WTC11 (cell line): ENCODE measurements around the gene SNAPC4. TPM values are rescaled to one million over a fixed set of nuclear protein-coding genes. Genes with fewer than 3 reads are reported as not detected.

ENCODE experiments used
- ATAC-seq: fragments of 200-7000 bp; cut with Tn5 transposase; 2 replicates; pipeline ENCODE4 v1.10.0; 2021; ENCODE audit warnings: mild to moderate bottlenecking, moderate library complexity
- CTCF ChIA-PET: fragments of 300-600 bp; sonication (Branson Sonifier 250); formaldehyde crosslinking; loops from one replicate; lab custom pipeline; 2021; ENCODE audit warnings: antibody characterized with exemption; lab: Charles Lee
- POLR2A ChIA-PET: fragments of 350-600 bp; sonication (Branson Sonifier 250); formaldehyde crosslinking; loops from one replicate; lab custom pipeline; 2021; ENCODE audit warnings: antibody characterized with exemption; lab: Charles Lee
- DNase-seq: peaks from one replicate; pipeline ENCODE4 v3.0.0; 2021; ENCODE audit warnings: low spot score
- H3K27ac Mint-ChIP-seq: 2 replicates; pipeline ENCODE4 v1.8.0; 2021; ENCODE audit warnings: mixed read lengths
- H3K27me3 Mint-ChIP-seq: 2 replicates; pipeline ENCODE4 v1.8.0; 2021; ENCODE audit warnings: low read depth, mild to moderate bottlenecking, moderate library complexity, mixed read lengths
- H3K36me3 Mint-ChIP-seq: 2 replicates; pipeline ENCODE4 v1.8.0; 2021; ENCODE audit warnings: mixed read lengths
- H3K4me1 Mint-ChIP-seq: 2 replicates; pipeline ENCODE4 v1.8.0; 2022; ENCODE audit warnings: mixed read lengths
- H3K4me3 Mint-ChIP-seq: 2 replicates; pipeline ENCODE4 v1.8.0; 2021; ENCODE audit warnings: mild to moderate bottlenecking, moderate library complexity, mixed read lengths
- H3K9me3 Mint-ChIP-seq: 2 replicates; pipeline ENCODE4 v1.8.0; 2021; ENCODE audit warnings: mixed read lengths
- AFF4 ChIP-seq: sonication (generic); formaldehyde crosslinking; IDR thresholded peaks from 2 replicates; pipeline ENCODE4 v1.8.1; 2023; ENCODE audit warnings: mild to moderate bottlenecking, missing genetic modification reagents, borderline replicate concordance
- ETV6 ChIP-seq: sonication (generic); formaldehyde crosslinking; IDR thresholded peaks from 2 replicates; pipeline ENCODE4 v1.8.1; 2022; ENCODE audit warnings: mild to moderate bottlenecking, missing genetic modification reagents
- FOXP4 ChIP-seq: sonication (generic); formaldehyde crosslinking; IDR thresholded peaks from 2 replicates; pipeline ENCODE4 v1.8.0; 2022; ENCODE audit warnings: mild to moderate bottlenecking, missing genetic modification reagents
- MXD4 ChIP-seq: fragments of 250-450 bp; sonication (Bioruptor Pico); IDR thresholded peaks from 2 replicates; pipeline ENCODE4 v1.8.0; 2021; ENCODE audit warnings: mild to moderate bottlenecking, moderate library complexity, borderline replicate concordance
- OVOL2 ChIP-seq: fragments of 250-450 bp; sonication (Bioruptor Pico); IDR thresholded peaks from 2 replicates; pipeline ENCODE4 v1.9.0; 2021; ENCODE audit warnings: mild to moderate bottlenecking, borderline replicate concordance
- RELA ChIP-seq: sonication (generic); formaldehyde crosslinking; IDR thresholded peaks from 2 replicates; pipeline ENCODE4 v1.8.1; 2022; ENCODE audit warnings: missing genetic modification reagents, mild to moderate bottlenecking, borderline replicate concordance
- SMAD3 ChIP-seq: sonication (generic); formaldehyde crosslinking; IDR thresholded peaks from 2 replicates; pipeline ENCODE4 v1.8.0; 2022; ENCODE audit warnings: missing genetic modification reagents, mild to moderate bottlenecking, borderline replicate concordance
- SMAD4 ChIP-seq: sonication (generic); formaldehyde crosslinking; IDR thresholded peaks from 2 replicates; pipeline ENCODE4 v1.8.0; 2022; ENCODE audit warnings: mild to moderate bottlenecking, missing genetic modification reagents
- SOX15 ChIP-seq: fragments of 250-450 bp; sonication (Bioruptor Pico); IDR thresholded peaks from 2 replicates; pipeline ENCODE4 v1.9.0; 2021; ENCODE audit warnings: mild to moderate bottlenecking
- TEAD1 ChIP-seq: sonication (generic); formaldehyde crosslinking; IDR thresholded peaks from 2 replicates; pipeline ENCODE4 v1.8.0; 2022; ENCODE audit warnings: mild to moderate bottlenecking, missing genetic modification reagents
- USF1 ChIP-seq: sonication (generic); formaldehyde crosslinking; IDR thresholded peaks from 2 replicates; pipeline ENCODE4 v1.8.0; 2022; ENCODE audit warnings: mild to moderate bottlenecking, missing genetic modification reagents
- ZMAT4 ChIP-seq: fragments of 250-450 bp; sonication (Bioruptor Pico); IDR thresholded peaks from 2 replicates; pipeline ENCODE4 v1.9.0; 2021; ENCODE audit warnings: mild to moderate bottlenecking
- ZNF138 ChIP-seq: sonication (generic); formaldehyde crosslinking; conservative IDR thresholded peaks from 2 replicates; pipeline ENCODE4 v1.8.1; 2022; ENCODE audit warnings: mild to moderate bottlenecking, moderate library complexity, missing genetic modification reagents
- ZNF219 ChIP-seq: sonication (generic); formaldehyde crosslinking; IDR thresholded peaks from 2 replicates; pipeline ENCODE4 v1.8.0; 2023; ENCODE audit warnings: missing genetic modification reagents, mild to moderate bottlenecking, borderline replicate concordance
- total RNA-seq: library from RNA; stranded (reverse); gene quantifications from 3 replicates; pipeline ENCODE4 v1.2.3, GENCODE V29; 2021
- TF ChIP-seq, protein P1 (sequence below): sonication (generic); formaldehyde crosslinking; IDR thresholded peaks from 2 replicates; pipeline ENCODE4 v1.8.1; 2023; ENCODE audit warnings: mild to moderate bottlenecking, missing genetic modification reagents, moderate library complexity
- TF ChIP-seq, protein P2 (sequence below): sonication (generic); formaldehyde crosslinking; IDR thresholded peaks from 2 replicates; pipeline ENCODE4 v1.8.1; 2022; ENCODE audit warnings: low read depth, mild to moderate bottlenecking, moderate library complexity, missing genetic modification reagents, borderline replicate concordance
- TF ChIP-seq, protein P3 (sequence below): sonication (generic); formaldehyde crosslinking; IDR thresholded peaks from 2 replicates; pipeline ENCODE4 v1.8.1; 2023; ENCODE audit warnings: mild to moderate bottlenecking, moderate library complexity, missing genetic modification reagents

Gene SNAPC4
- total RNA-seq, 1 experiment from 2014 or later = 22.8 TPM

GRCh38 chr9:136354592-136355085 lies 45.3 kb downstream of the SNAPC4 start (continued):
- no peak for TF ChIP-seq ZMAT4 (CRISPR knock-in tag)
- TF ChIP-seq SOX15 (CRISPR knock-in tag) = no peak
- TF ChIP-seq, all 79 proteins: peak for 0

DNA sequence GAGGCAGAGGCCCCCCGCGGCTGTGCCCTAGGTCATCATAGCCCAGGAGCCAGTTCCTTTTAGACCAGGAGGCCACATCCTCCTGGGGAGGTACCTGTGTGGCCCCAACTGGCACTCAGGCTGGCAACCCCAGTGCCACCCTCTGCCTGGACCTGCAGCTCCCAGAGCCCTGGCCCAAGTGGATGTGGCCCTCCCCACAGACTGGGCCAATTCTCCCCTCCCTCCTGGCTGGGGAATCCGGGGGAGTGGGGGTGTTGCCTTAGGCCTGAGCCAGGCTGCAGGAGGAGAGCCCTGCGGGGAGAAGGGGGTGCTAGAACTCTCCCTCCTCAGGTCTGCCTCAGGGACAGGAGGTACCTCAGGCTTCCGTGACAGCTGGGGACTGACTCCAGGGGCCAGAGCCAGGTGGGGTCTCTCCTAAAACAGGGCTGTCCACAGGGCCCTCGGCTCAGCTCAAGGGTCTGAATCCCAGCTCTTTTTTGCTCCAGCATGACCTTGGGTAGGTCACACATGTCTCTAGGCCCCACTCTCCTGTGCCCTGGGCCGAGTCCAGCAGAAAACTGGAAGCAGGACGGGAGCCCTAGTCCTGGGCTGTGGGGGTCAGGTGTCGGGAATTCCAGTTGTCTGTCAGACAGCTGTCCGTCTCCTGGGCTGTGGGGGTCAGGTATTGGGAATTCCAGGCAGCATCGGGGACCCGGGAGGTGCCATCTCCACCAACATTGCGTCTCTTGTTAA lies 46.0 kb downstream of the SNAPC4 start:
- DNase-seq = no peak
- ChIA-PET CTCF (interaction anchor here (0.9 to 1.9 kb wide), 3 partner anchors 8 to 14 kb away, joined by 3 to 7 read pairs (median 3); partner anchors contain the start of gene DNLZ), POLR2A (interaction anchor here (0.5 to 1.5 kb wide), 4 partner anchors 9 to 302 kb away, joined by 3 read pairs; no protein-coding TSS in a partner anchor)
- Mint-ChIP-seq H3K4me3 (no peak overlapping the region), H3K36me3 (no peaks in the 10 kb centered on the region), H3K27me3 (no peaks in the 10 kb centered on the region), H3K4me1 (no peaks in the 10 kb centered on the region), H3K27ac (no peak overlapping the region), H3K9me3 (no peaks in the 10 kb centered on the region)
- TF ChIP-seq MXD4 (CRISPR knock-in tag) = no peak
- TF ChIP-seq, protein P1, sequence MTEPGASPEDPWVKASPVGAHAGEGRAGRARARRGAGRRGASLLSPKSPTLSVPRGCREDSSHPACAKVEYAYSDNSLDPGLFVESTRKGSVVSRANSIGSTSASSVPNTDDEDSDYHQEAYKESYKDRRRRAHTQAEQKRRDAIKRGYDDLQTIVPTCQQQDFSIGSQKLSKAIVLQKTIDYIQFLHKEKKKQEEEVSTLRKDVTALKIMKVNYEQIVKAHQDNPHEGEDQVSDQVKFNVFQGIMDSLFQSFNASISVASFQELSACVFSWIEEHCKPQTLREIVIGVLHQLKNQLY = no peak
- TF ChIP-seq ZNF219 (CRISPR knock-in tag) = no peak
- TF ChIP-seq, protein P2, sequence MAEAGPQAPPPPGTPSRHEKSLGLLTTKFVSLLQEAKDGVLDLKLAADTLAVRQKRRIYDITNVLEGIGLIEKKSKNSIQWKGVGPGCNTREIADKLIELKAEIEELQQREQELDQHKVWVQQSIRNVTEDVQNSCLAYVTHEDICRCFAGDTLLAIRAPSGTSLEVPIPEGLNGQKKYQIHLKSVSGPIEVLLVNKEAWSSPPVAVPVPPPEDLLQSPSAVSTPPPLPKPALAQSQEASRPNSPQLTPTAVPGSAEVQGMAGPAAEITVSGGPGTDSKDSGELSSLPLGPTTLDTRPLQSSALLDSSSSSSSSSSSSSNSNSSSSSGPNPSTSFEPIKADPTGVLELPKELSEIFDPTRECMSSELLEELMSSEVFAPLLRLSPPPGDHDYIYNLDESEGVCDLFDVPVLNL (CRISPR knock-in tag) = no peak
- no peak for TF ChIP-seq OVOL2
- no peak for TF ChIP-seq SMAD4 (CRISPR knock-in tag)
- TF ChIP-seq ETV6 = no peak
- no peak for TF ChIP-seq ZNF138 (CRISPR knock-in tag)
- TF ChIP-seq TEAD1 (CRISPR knock-in tag) = no peak
- TF ChIP-seq RELA (CRISPR knock-in tag) = no peak
- TF ChIP-seq, protein P3, sequence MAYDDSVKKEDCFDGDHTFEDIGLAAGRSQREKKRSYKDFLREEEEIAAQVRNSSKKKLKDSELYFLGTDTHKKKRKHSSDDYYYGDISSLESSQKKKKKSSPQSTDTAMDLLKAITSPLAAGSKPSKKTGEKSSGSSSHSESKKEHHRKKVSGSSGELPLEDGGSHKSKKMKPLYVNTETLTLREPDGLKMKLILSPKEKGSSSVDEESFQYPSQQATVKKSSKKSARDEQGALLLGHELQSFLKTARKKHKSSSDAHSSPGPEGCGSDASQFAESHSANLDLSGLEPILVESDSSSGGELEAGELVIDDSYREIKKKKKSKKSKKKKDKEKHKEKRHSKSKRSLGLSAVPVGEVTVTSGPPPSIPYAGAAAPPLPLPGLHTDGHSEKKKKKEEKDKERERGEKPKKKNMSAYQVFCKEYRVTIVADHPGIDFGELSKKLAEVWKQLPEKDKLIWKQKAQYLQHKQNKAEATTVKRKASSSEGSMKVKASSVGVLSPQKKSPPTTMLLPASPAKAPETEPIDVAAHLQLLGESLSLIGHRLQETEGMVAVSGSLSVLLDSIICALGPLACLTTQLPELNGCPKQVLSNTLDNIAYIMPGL (CRISPR knock-in tag) = no peak
- TF ChIP-seq AFF4 (CRISPR knock-in tag) = no peak
- no peak for TF ChIP-seq SMAD3
- TF ChIP-seq USF1 (CRISPR knock-in tag) = no peak
- no peak for TF ChIP-seq FOXP4 (CRISPR knock-in tag)
- ATAC-seq = no peak
